ENCODE measurements around the gene ATP11B.

Gene ATP11B

GRCh38 chr3:182957676-182958266 lies 164.5 kb downstream of the ATP11B start:
- Histone ChIP-seq H2AK5ac (ENCODE audit: low read length) (no peak overlapping the region), H3K79me1 (ENCODE audit: low read length) (no peaks in the 10 kb centered on the region), H3K27me3 (ENCODE audit: insufficient read depth, low read length) (no peaks in the 10 kb centered on the region), H3K4ac (ENCODE audit: low read depth, low read length) (no peak overlapping the region), H3K18ac (ENCODE audit: low read length) (no peak overlapping the region), H3K36me3 (ENCODE audit: control insufficient read depth in 1 of 2, insufficient read depth in 2 of 2, low read length in 2 of 2) (peaks cover 4% of the 10 kb centered on the region in 2 experiments), H2AFZ (ENCODE audit: insufficient read depth, low read length, poor library complexity) (no peak overlapping the region), H3K9ac (ENCODE audit: low read length) (no peak overlapping the region), H4K8ac (ENCODE audit: low read depth, low read length) (no peak overlapping the region), H3K4me1 (ENCODE audit: control insufficient read depth in 1 of 2, insufficient read depth in 2 of 2, low read length in 2 of 2) (peaks cover 3 to 4% of the 10 kb centered on the region in 2 experiments), H3K4me3 (ENCODE audit: low read depth, low read length) (no peak overlapping the region), H2BK12ac (ENCODE audit: low read length) (no peak overlapping the region), H4K12ac (ENCODE audit: low read depth, low read length) (no peak overlapping the region), H3K14ac (ENCODE audit: low read length) (no peak overlapping the region), H3K9me3 (ENCODE audit: insufficient read depth, low read depth, low read length) (no peaks in the 10 kb centered on the region), H3K79me2 (ENCODE audit: control insufficient read depth, insufficient read depth, low read length, poor library complexity) (no peaks in the 10 kb centered on the region), H2BK5ac (ENCODE audit: low read depth, low read length, poor library complexity) (no peak overlapping the region), H4K91ac (ENCODE audit: low read depth, low read length) (no peak overlapping the region), H3K23ac (ENCODE audit: low read length) (no peak overlapping the region), H3K27ac (ENCODE audit: low read depth, low read length) (no peak overlapping the region), H3K4me2 (ENCODE audit: low read length) (no peak overlapping the region), H2BK120ac (ENCODE audit: insufficient read depth, low read length, poor library complexity) (no peak overlapping the region)
- no CpG with 5 or more reads among the region's 4 CpGs for WGBS (ENCODE audit: extremely low coverage, insufficient coverage, insufficient read length)
- DNase-seq, result no peak

- Histone ChIP-seq H3K23ac (ENCODE audit: low read length) (no peak overlapping the region), H4K12ac (ENCODE audit: low read depth, low read length) (no peak overlapping the region), H3K18ac (ENCODE audit: low read length) (no peak overlapping the region), H3K4ac (ENCODE audit: low read depth, low read length) (no peak overlapping the region), H3K9ac (ENCODE audit: low read length) (no peak overlapping the region), H2AFZ (ENCODE audit: insufficient read depth, low read length, poor library complexity) (no peak overlapping the region), H3K79me2 (ENCODE audit: control insufficient read depth, insufficient read depth, low read length, poor library complexity) (no peaks in the 10 kb centered on the region), H3K27me3 (ENCODE audit: insufficient read depth, low read length) (no peaks in the 10 kb centered on the region), H3K79me1 (ENCODE audit: low read length) (no peaks in the 10 kb centered on the region), H3K14ac (ENCODE audit: low read length) (no peak overlapping the region), H3K4me3 (ENCODE audit: low read depth, low read length) (no peak overlapping the region), H3K4me2 (ENCODE audit: low read length) (no peak overlapping the region), H2AK5ac (ENCODE audit: low read length) (no peak overlapping the region), H3K36me3 (ENCODE audit: control insufficient read depth in 1 of 2, insufficient read depth in 2 of 2, low read length in 2 of 2) (peaks cover 4 to 6% of the 10 kb centered on the region in 2 experiments), H3K4me1 (ENCODE audit: control insufficient read depth in 1 of 2, insufficient read depth in 2 of 2, low read length in 2 of 2) (peaks cover 3 to 4% of the 10 kb centered on the region in 2 experiments), H3K9me3 (ENCODE audit: insufficient read depth, low read depth, low read length) (no peaks in the 10 kb centered on the region), H4K91ac (ENCODE audit: low read depth, low read length) (no peak overlapping the region), H3K27ac (ENCODE audit: low read depth, low read length) (no peak overlapping the region), H2BK5ac (ENCODE audit: low read depth, low read length, poor library complexity) (no peak overlapping the region), H2BK120ac (ENCODE audit: insufficient read depth, low read length, poor library complexity) (no peak overlapping the region), H4K8ac (ENCODE audit: low read depth, low read length) (no peak overlapping the region), H2BK12ac (ENCODE audit: low read length) (no peak overlapping the region)
- no peak for DNase-seq
- WGBS (ENCODE audit: extremely low coverage, insufficient coverage, insufficient read length), result no CpG with 5 or more reads among the region's 4 CpGs
Observed at GRCh38 chr3:182959474-182960350, 166.4 kb downstream of the ATP11B start.

- Histone ChIP-seq H3K9me3 (ENCODE audit: insufficient read depth, low read depth, low read length) (no peaks in the 10 kb centered on the region), H3K79me2 (ENCODE audit: control insufficient read depth, insufficient read depth, low read length, poor library complexity) (no peaks in the 10 kb centered on the region), H2BK120ac (ENCODE audit: insufficient read depth, low read length, poor library complexity) (no peak overlapping the region), H4K91ac (ENCODE audit: low read depth, low read length) (no peak overlapping the region), H3K4ac (ENCODE audit: low read depth, low read length) (no peak overlapping the region), H3K9ac (ENCODE audit: low read length) (no peak overlapping the region), H3K36me3 (ENCODE audit: control insufficient read depth in 1 of 2, insufficient read depth in 2 of 2, low read length in 2 of 2) (peaks cover 3 to 5% of the 10 kb centered on the region in 2 experiments), H3K4me2 (ENCODE audit: low read length) (no peak overlapping the region), H3K18ac (ENCODE audit: low read length) (no peak overlapping the region), H2BK12ac (ENCODE audit: low read length) (no peak overlapping the region), H3K79me1 (ENCODE audit: low read length) (no peaks in the 10 kb centered on the region), H2AFZ (ENCODE audit: insufficient read depth, low read length, poor library complexity) (no peak overlapping the region), H3K14ac (ENCODE audit: low read length) (no peak overlapping the region), H4K8ac (ENCODE audit: low read depth, low read length) (peak overlapping the region; percentile 28), H2BK5ac (ENCODE audit: low read depth, low read length, poor library complexity) (no peak overlapping the region), H3K4me1 (ENCODE audit: control insufficient read depth in 1 of 2, insufficient read depth in 2 of 2, low read length in 2 of 2) (peaks cover 3 to 4% of the 10 kb centered on the region in 2 experiments), H3K4me3 (ENCODE audit: low read depth, low read length) (no peak overlapping the region), H2AK5ac (ENCODE audit: low read length) (no peak overlapping the region), H3K27me3 (ENCODE audit: insufficient read depth, low read length) (no peaks in the 10 kb centered on the region), H3K27ac (ENCODE audit: low read depth, low read length) (no peak overlapping the region), H4K12ac (ENCODE audit: low read depth, low read length) (no peak overlapping the region), H3K23ac (ENCODE audit: low read length) (no peak overlapping the region)
- no peak for DNase-seq
Observed at GRCh38 chr3:182962166-182962565, 168.9 kb downstream of the ATP11B start.

GRCh38 chr3:182964179-182964578 lies 170.9 kb downstream of the ATP11B start:
- Histone ChIP-seq H3K9me3 (ENCODE audit: insufficient read depth, low read depth, low read length) (no peaks in the 10 kb centered on the region), H2BK120ac (ENCODE audit: insufficient read depth, low read length, poor library complexity) (no peak overlapping the region)

More at GRCh38 chr3:182964179-182964578, 170.9 kb downstream of the ATP11B start:
- H3K18ac ChIP-seq (ENCODE audit: low read length), result no peak overlapping the region
- no peak overlapping the region for H2AK5ac ChIP-seq (ENCODE audit: low read length)
- no peak overlapping the region for H3K23ac ChIP-seq (ENCODE audit: low read length)
- H3K4me1 ChIP-seq (ENCODE audit: control insufficient read depth in 1 of 2, insufficient read depth in 2 of 2, low read length in 2 of 2), result peaks cover 3 to 4% of the 10 kb centered on the region in 2 experiments
- no peaks in the 10 kb centered on the region for H3K27me3 ChIP-seq (ENCODE audit: insufficient read depth, low read length)
- WGBS (ENCODE audit: extremely low coverage, insufficient coverage, insufficient read length), result no CpG with 5 or more reads among the region's 1 CpG
- no peaks in the 10 kb centered on the region for H3K79me2 ChIP-seq (ENCODE audit: control insufficient read depth, insufficient read depth, low read length, poor library complexity)
- no peak overlapping the region for H2BK5ac ChIP-seq (ENCODE audit: low read depth, low read length, poor library complexity)
- no peak overlapping the region for H4K8ac ChIP-seq (ENCODE audit: low read depth, low read length)
- no peak overlapping the region for H3K4ac ChIP-seq (ENCODE audit: low read depth, low read length)
- H3K27ac ChIP-seq (ENCODE audit: low read depth, low read length), result no peak overlapping the region
- DNase-seq, result no peak
- no peak overlapping the region for H4K12ac ChIP-seq (ENCODE audit: low read depth, low read length)
- H3K4me3 ChIP-seq (ENCODE audit: low read depth, low read length), result no peak overlapping the region
- H3K4me2 ChIP-seq (ENCODE audit: low read length), result no peak overlapping the region
- H2AFZ ChIP-seq (ENCODE audit: insufficient read depth, low read length, poor library complexity), result no peak overlapping the region
- H3K36me3 ChIP-seq (ENCODE audit: control insufficient read depth in 1 of 2, insufficient read depth in 2 of 2, low read length in 2 of 2), result peaks cover 0 to 5% of the 10 kb centered on the region in 2 experiments
- no peaks in the 10 kb centered on the region for H3K79me1 ChIP-seq (ENCODE audit: low read length)
- H2BK12ac ChIP-seq (ENCODE audit: low read length), result no peak overlapping the region
- no peak overlapping the region for H3K9ac ChIP-seq (ENCODE audit: low read length)
- H3K14ac ChIP-seq (ENCODE audit: low read length), result no peak overlapping the region
- no peak overlapping the region for H4K91ac ChIP-seq (ENCODE audit: low read depth, low read length)

Data from trophoblast cell (in vitro differentiated cells and primary cell).